ENCODE results near the gene GJC2. TPM values are rescaled to one million over a fixed set of nuclear protein-coding genes. Genes with fewer than 3 reads are reported as not detected.

Gene GJC2
- total RNA-seq, 1 donor = 1.4 TPM

GRCh38 chr1:228194921-228195812, 45.4 kb downstream of the GJC2 start:
- TF ChIP-seq CTCF (IDR thresholded peaks at IDR 0.05; ENCODE audit: extremely low read depth, low read depth, low read length) = no peak
- H3K27me3 ChIP-seq (ENCODE audit: insufficient read depth, low read length) = no peaks in the 10 kb centered on the region

GRCh38 chr1:228197555-228198147, 47.9 kb downstream of the GJC2 start:
- Histone ChIP-seq H3K9me3 (ENCODE audit: low read depth, low read length) (no peaks in the 10 kb centered on the region), H2AFZ (ENCODE audit: low read length) (no peak overlapping the region), H4K20me1 (ENCODE audit: insufficient read depth, low read length) (no peaks in the 10 kb centered on the region), H3K27ac (ENCODE audit: low read depth, low read length) (no peak overlapping the region), H3K36me3 (ENCODE audit: insufficient read depth, low read length) (no peaks in the 10 kb centered on the region), H3K4me1 (ENCODE audit: insufficient read depth, low read length) (no peaks in the 10 kb centered on the region), H3K4me2 (ENCODE audit: insufficient read depth, low read length) (no peak overlapping the region), H3K27me3 (ENCODE audit: insufficient read depth, low read length) (no peaks in the 10 kb centered on the region), H3K79me2 (ENCODE audit: insufficient read depth, low read length) (no peaks in the 10 kb centered on the region), H3K4me3 (ENCODE audit: insufficient read depth, low read length) (no peak overlapping the region)
- no peak for TF ChIP-seq CTCF (IDR thresholded peaks at IDR 0.05; ENCODE audit: extremely low read depth, low read depth, low read length)
- DNase-seq (ENCODE audit: insufficient read length, low spot score, missing footprints) = no peak

More at GRCh38 chr1:228194921-228195812, 45.4 kb downstream of the GJC2 start:
- H3K4me2 ChIP-seq (ENCODE audit: insufficient read depth, low read length) = no peak overlapping the region
- no peaks in the 10 kb centered on the region for H3K9me3 ChIP-seq (ENCODE audit: low read depth, low read length)
- no peaks in the 10 kb centered on the region for H4K20me1 ChIP-seq (ENCODE audit: insufficient read depth, low read length)
- DNase-seq (ENCODE audit: insufficient read length, low spot score, missing footprints) = no peak
- no peaks in the 10 kb centered on the region for H3K36me3 ChIP-seq (ENCODE audit: insufficient read depth, low read length)
- H3K27ac ChIP-seq (ENCODE audit: low read depth, low read length) = no peak overlapping the region
- H3K4me3 ChIP-seq (ENCODE audit: insufficient read depth, low read length) = no peak overlapping the region
- no peaks in the 10 kb centered on the region for H3K79me2 ChIP-seq (ENCODE audit: insufficient read depth, low read length)
- no peak overlapping the region for H2AFZ ChIP-seq (ENCODE audit: low read length)
- no peaks in the 10 kb centered on the region for H3K4me1 ChIP-seq (ENCODE audit: insufficient read depth, low read length)

GRCh38 chr1:228198977-228199590, 49.4 kb downstream of the GJC2 start:
- no peaks in the 10 kb centered on the region for H3K79me2 ChIP-seq (ENCODE audit: insufficient read depth, low read length)
- no peaks in the 10 kb centered on the region for H3K9me3 ChIP-seq (ENCODE audit: low read depth, low read length)
- no peak overlapping the region for H3K4me2 ChIP-seq (ENCODE audit: insufficient read depth, low read length)
- H2AFZ ChIP-seq (ENCODE audit: low read length) = no peak overlapping the region
- TF ChIP-seq CTCF (IDR thresholded peaks at IDR 0.05; ENCODE audit: extremely low read depth, low read depth, low read length) = no peak
- H3K27ac ChIP-seq (ENCODE audit: low read depth, low read length) = no peak overlapping the region
- no peaks in the 10 kb centered on the region for H3K4me1 ChIP-seq (ENCODE audit: insufficient read depth, low read length)
- no peak overlapping the region for H3K4me3 ChIP-seq (ENCODE audit: insufficient read depth, low read length)
- no peaks in the 10 kb centered on the region for H4K20me1 ChIP-seq (ENCODE audit: insufficient read depth, low read length)
- no peaks in the 10 kb centered on the region for H3K27me3 ChIP-seq (ENCODE audit: insufficient read depth, low read length)
- H3K36me3 ChIP-seq (ENCODE audit: insufficient read depth, low read length) = no peaks in the 10 kb centered on the region
- no peak for DNase-seq (ENCODE audit: insufficient read length, low spot score, missing footprints)

- Histone ChIP-seq H3K36me3 (ENCODE audit: insufficient read depth, low read length) (no peaks in the 10 kb centered on the region), H3K27ac (ENCODE audit: low read depth, low read length) (no peak overlapping the region), H2AFZ (ENCODE audit: low read length) (no peak overlapping the region), H3K9me3 (ENCODE audit: low read depth, low read length) (no peaks in the 10 kb centered on the region), H3K4me3 (ENCODE audit: insufficient read depth, low read length) (no peak overlapping the region), H4K20me1 (ENCODE audit: insufficient read depth, low read length) (no peaks in the 10 kb centered on the region), H3K27me3 (ENCODE audit: insufficient read depth, low read length) (peaks cover 9% of the 10 kb centered on the region), H3K79me2 (ENCODE audit: insufficient read depth, low read length) (no peaks in the 10 kb centered on the region), H3K4me2 (ENCODE audit: insufficient read depth, low read length) (no peak overlapping the region), H3K4me1 (ENCODE audit: insufficient read depth, low read length) (no peaks in the 10 kb centered on the region)
- TF ChIP-seq CTCF (IDR thresholded peaks at IDR 0.05; ENCODE audit: extremely low read depth, low read depth, low read length) = no peak
- DNase-seq (ENCODE audit: insufficient read length, low spot score, missing footprints) = no peak
Measured at GRCh38 chr1:228204958-228205357, 55.2 kb downstream of the GJC2 start.

Measured in osteoblast (primary cell).